Fibroblast of mammary gland (primary cell): ENCODE measurements around the gene MPP2.
A peak's percentile ranks its signal among the peaks of the same experiment; 100 is the strongest.

ENCODE experiments used
- DNase-seq: peaks from one replicate; pipeline ENCODE4 v3.0.0-alpha.2; 2010; ENCODE audit warnings: low read depth
- H3K4me3 ChIP-seq: 2 replicates; pipeline ENCODE4 v1.5.1; 2011; ENCODE audit warnings: low read depth, mild to moderate bottlenecking, low read length, moderate library complexity; ENCODE audit not compliant: control insufficient read depth
- TF ChIP-seq, protein P1 (sequence below): conservative IDR thresholded peaks from 2 replicates; pipeline ENCODE4 v1.5.1; 2011; ENCODE audit warnings: low read depth, low read length, inconsistent platforms; ENCODE audit not compliant: control insufficient read depth, insufficient read depth

Gene MPP2, protein sequence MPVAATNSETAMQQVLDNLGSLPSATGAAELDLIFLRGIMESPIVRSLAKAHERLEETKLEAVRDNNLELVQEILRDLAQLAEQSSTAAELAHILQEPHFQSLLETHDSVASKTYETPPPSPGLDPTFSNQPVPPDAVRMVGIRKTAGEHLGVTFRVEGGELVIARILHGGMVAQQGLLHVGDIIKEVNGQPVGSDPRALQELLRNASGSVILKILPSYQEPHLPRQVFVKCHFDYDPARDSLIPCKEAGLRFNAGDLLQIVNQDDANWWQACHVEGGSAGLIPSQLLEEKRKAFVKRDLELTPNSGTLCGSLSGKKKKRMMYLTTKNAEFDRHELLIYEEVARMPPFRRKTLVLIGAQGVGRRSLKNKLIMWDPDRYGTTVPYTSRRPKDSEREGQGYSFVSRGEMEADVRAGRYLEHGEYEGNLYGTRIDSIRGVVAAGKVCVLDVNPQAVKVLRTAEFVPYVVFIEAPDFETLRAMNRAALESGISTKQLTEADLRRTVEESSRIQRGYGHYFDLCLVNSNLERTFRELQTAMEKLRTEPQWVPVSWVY

DNA sequence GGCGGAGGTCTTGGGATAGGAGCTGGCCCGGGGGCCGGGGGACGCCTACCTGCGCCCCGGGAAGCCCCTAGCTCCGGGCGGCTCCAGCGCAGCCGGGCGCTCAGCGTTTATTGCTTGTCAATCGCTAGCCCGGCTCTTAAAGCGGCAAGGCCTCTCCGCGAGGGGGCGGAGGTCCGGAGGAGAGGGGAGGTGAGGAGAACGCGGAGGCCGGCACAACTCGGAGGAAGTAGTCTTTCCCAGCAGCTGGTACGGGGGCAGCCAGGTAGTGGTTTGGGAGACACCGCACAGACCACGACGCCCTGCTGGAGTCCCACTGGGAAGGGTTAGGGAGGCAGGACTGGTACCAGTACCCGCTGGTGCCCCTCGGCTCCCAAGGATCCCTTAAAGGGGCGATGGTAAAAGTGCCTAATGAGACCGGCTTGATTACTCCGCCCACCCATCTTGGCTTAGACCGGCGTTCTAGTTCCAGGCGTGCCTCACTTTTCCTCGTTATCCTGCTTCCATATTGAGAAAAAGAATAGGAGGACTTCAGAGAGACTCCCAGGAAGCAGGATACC lies at the start of gene MPP2:
MPP2 (minus strand) TSS at position 112 of the 557 bp plus-strand sequence. CDS start 3,076 bp downstream, outside the sequence.
- TF ChIP-seq, protein P1, sequence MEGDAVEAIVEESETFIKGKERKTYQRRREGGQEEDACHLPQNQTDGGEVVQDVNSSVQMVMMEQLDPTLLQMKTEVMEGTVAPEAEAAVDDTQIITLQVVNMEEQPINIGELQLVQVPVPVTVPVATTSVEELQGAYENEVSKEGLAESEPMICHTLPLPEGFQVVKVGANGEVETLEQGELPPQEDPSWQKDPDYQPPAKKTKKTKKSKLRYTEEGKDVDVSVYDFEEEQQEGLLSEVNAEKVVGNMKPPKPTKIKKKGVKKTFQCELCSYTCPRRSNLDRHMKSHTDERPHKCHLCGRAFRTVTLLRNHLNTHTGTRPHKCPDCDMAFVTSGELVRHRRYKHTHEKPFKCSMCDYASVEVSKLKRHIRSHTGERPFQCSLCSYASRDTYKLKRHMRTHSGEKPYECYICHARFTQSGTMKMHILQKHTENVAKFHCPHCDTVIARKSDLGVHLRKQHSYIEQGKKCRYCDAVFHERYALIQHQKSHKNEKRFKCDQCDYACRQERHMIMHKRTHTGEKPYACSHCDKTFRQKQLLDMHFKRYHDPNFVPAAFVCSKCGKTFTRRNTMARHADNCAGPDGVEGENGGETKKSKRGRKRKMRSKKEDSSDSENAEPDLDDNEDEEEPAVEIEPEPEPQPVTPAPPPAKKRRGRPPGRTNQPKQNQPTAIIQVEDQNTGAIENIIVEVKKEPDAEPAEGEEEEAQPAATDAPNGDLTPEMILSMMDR, result no peak
- peak; percentile 52 for DNase-seq
- H3K4me3 ChIP-seq, result peak within 1 kb of the TSS; percentile 50

DNA sequence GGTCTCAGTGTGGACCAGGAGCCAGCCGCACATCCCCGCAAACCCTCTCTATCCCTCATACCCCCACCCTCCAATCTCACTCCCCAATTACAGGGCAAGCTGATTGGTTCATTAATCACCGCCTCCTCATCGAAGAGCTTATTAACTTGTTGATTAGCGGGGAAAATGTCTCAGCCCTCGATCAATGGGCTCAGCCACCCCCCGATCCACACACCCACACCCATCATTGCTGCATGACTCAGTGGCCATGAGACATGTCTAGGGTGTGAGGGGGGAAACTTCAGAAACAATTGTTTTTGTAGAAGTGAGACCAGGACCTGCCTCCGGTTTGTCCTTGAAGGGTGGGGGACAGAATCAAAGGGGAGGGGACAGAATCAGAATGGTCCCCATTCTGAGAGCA lies 48.9 kb upstream of the MPP2 start:
- DNase-seq, result peak; percentile 23
- no peak overlapping the region for H3K4me3 ChIP-seq
- TF ChIP-seq, protein P1, result no peak

DNA sequence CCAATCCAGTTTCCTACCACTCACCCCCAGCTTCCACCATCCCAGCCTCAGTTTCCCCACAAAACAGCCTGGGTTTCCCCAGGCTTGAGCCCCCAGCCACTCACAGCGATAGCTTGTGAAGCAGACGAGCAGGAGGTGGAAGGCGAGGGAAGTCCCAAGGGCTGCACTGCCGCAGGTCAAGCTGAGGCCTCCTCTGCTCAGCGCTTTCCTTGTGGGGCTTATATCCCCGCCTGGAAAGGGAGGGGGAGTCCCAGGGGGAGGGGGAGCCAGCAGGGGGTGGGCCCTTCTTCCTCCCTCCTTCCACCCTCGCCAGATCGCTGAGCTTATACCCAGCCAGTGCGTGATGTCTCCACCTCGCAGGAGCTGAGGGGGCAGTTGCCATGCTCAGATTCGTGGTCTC lies 46.4 kb upstream of the MPP2 start, which contains the start of gene PYY:
PYY (minus strand) TSS at position 195 of the 400 bp plus-strand sequence. CDS start 457 bp downstream, outside the sequence.
- TF ChIP-seq, protein P1, result no peak
- DNase-seq, result no peak
- no peak within 1 kb of the TSS for H3K4me3 ChIP-seq

DNA sequence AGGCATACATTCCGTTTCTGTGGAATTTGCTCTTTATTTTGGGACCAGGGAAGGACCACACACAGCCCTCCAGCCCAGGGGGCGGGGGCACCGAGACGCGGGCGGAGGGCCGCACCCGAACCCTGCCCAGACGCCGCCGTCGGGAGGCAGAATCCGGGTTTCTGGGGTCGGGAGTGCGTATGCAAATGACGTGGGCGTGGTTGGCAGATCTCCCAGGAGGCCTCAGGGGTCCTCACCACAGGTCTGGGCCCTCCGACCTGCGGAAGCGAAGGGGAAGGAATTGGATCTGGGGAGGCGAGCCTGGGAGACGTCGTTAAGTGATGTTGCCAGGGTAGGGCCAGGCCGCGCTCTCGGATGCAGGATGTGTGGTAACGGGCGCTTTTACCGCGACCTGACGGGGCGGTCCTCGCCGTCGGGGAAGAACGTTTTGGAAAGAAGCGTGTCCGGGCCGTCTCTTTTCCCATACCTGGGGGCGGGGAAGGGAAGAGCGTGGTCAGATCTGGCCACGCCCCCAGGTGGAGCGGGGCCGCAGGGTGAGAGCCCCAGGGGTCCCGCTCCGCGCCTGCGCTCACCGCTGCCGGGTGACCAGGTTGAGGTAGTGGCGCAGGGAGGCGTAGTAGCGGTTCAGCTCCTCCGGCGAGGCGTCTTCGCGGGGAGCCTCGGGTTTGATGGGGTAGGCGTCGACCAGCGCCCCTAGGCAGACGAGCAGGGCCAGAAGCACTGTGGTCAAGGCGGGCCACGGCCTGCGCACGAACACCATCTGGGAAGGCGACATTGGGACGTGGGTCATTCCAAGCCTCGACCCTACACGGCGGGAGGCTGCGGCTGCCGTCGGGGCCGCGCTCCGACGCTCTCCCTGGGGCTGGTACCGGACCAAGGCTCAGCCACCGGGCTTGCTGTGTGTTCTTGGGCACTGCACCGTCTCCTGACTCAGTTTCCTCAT lies 45.7 kb upstream of the MPP2 start:
- no peak overlapping the region for H3K4me3 ChIP-seq
- TF ChIP-seq, protein P1, result no peak
- no peak for DNase-seq

DNA sequence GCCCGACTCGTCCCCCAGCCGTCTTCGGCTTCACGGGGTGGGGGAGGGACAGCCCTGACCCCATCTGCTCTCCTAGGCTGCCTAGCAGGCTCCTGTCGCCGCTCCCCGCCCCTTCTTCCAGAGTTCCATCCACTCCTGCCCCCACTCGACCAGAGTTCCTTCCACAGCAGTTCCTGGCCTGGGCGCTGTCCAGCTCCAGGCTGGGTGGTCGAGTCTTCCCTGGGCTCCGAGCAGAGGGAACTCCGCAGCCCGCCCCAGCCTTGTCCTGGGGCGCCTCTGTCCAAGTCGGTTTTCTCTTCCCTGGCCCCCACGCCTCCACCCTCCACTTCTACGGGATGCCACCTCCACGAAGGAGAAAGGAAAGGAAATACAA lies 45.0 kb upstream of the MPP2 start:
- DNase-seq, result no peak
- H3K4me3 ChIP-seq, result no peak overlapping the region
- TF ChIP-seq, protein P1, result no peak

DNA sequence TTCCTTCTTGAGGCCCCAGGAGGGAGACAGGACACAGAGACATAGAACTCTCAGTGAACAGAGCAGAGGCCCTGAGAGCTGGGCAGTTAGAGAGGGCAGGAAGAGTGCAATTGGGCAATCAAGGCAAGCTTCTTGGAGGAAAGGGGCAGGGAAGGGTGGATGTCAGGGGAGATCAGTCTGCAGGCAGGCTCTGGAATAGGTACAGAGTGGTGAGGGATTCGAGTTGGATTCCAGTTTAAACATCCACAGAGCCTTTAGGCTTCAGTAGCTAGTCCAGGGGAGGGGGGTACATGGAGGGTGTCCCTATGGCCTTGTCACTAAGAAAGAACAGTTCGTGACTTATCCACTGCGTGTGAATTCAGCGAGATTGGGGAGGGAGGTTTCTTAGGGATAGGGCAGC lies 44.4 kb upstream of the MPP2 start:
- no peak overlapping the region for H3K4me3 ChIP-seq
- TF ChIP-seq, protein P1, result no peak
- DNase-seq, result no peak
